CD1c-positive myeloid dendritic cell (primary cell): Measurements from ENCODE around the gene APOC1.
"Not testable (repeated sequence)": the region's sequence is repeated elsewhere in the genome, so short reads cannot be mapped to it uniquely, and the experiment has no call there.

Experiments
- DNase-seq: peaks from one replicate; pipeline ENCODE4 v3.0.0-alpha.2; 2016; ENCODE audit errors: extremely low spot score

Gene APOC1

DNA sequence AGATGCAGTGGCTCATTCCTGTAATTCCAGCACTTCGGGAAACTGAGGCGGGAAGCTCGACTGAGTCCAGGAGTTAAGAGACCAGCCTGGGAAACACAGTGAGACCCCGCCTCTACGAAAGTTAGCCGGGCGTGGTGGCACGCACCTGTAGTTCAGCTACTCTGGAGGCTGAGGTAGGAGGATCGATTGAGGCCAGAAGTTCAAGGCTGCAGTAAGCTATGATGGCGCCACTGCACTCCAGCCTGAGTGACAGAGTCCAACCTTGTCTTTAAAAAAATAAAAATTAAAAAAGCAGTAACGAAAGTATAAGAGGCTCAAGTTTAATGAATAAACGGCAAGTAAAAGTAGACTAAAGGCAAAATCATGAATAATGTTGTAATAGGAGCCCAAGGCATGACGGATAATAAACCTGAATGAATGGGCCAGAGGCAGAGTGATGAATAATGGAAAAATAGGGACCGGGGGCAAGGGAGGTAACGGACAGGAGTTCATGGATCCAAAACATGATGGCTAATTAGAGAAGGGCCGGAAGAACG is 24.5 kb upstream of the APOC1 start:
- no peak for DNase-seq

DNA sequence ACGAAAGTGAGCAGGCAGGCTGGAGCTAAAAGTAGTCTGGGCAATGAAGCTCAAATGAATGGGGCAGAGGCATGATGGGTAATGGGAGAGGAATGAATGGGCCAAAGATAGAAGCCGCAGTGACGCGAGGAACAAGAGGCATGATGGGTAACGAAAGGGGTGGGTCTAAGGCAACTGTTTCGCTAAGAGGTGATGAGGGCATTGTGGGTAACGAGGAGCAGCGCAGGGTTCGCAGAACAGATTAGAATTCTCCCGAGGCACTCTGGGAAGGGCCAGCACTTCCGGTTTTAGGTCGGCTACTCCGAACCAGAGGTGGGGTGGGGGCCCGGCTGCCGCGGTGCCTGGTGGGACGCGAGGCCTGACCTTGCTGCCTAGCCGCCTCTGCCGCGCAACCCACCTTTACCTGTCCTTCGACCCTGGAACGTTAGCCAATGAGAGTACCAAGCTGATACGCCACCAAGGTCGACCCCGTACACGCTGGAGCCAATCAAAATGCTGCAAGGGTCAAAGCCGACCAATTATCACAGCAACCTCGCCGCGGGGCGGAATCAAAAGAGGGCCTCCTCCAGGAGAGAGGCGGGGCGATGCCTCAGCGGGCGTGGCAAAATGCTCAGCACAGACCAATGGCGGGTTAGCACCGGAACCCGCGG is 23.9 kb upstream of the APOC1 start:
- DNase-seq, result peak; percentile 96

DNA sequence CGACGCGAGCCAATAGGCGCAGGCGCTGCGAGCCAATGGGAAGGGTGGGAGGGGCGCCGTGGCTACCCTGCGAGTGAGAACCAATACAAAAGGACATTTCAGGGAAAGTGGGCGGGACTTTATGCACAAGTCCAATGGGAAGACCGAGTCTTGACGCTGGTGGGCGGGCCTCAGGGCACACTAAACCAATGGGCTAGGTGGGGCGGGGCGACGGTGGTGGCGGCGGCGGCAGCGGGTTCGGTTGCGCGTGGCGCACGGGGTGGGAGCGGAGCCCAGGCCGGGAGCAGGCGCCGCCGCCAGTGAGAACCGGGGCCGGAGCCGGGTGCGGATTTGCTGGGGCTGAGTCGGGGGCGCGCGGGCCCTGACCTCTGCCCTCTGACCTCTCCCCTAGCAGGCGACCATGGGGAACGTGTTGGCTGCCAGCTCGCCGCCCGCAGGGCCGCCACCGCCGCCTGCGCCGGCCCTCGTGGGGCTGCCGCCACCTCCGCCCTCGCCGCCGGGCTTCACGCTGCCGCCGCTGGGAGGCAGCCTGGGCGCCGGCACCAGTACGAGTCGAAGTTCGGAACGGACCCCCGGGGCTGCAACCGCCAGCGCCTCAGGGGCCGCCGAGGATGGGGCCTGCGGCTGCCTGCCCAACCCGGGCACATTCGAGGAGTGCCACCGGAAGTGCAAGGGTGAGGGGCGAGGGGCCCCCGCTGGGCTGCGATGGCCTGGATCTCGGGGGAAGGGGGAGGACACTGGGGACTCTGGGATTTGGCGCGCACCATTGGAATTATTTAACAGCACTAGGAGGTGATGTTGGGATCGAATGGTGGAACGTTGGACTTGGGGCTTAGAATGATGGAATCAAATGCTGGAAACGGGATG is 23.2 kb upstream of the APOC1 start, which contains the start of gene TOMM40:
Gene TOMM40, plus strand, starts transcription at position 239 of the 867 bp plus-strand sequence. Its CDS starts 162 bp downstream, at position 401.
- peak; percentile 100 for DNase-seq

DNA sequence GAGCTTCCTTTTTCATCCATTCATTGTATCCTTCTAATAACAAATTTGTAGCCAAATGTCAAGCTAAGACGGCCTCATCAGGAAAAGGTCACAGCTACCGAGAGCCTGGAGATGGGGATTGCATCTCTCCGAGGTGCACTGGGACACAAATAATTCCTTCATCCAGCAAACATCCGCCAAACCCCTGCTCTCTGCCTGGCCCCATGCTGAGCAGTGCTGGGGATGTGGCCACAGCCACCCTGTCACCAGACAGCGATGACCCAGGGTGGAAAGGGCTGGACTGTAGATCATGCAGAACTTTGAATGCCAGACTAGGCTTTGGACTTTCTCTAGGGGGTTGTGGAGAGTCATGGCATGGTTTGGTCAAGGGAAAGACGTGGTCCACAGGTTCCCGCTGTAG is 21.5 kb upstream of the APOC1 start:
- no peak for DNase-seq

DNA sequence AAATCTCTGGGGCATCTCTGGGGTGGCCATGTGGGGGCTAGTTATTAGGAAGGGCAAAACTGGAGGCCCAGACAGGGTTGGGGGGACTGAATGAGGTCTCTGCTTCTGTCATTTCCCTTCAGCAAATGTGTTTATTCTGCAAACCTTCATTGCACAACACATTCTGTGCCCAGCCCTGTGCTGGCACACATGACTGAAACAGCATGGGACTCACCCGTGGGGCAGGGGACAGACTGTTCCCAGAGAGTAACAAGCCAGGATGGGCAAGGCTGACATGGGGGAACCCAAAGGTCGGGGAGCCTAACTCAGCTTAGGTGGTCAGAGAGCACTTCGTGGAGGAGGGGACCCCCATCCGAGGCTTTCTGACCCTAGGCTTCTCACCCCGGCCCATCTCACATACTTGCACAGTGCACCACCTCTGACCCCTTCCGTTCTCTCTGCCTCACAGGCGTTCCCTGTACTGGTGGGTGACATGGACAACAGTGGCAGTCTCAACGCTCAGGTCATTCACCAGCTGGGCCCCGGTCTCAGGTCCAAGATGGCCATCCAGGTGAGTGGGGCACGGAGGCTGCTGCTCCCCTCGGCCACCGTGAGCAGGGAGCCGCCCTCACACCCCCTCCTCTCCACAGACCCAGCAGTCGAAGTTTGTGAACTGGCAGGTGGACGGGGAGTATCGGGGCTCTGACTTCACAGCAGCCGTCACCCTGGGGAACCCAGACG is 20.9 kb upstream of the APOC1 start:
- DNase-seq, result no peak

DNA sequence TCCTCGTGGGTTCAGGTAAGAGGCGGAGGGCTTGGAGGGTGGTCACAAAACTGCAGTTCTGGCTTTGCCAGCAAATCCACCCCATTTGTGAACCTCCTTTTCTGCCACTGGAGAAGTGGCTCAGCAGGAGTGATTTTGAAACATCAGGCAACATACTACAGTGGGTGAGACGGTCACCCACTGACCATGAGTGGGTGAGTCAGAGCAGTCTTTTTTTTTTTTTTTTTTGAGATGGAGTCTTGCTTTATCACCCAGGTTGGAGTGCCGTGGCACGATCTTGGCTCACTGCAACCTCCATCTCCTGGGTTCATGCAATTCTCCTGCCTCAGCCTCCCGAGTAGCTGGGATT is 20.4 kb upstream of the APOC1 start:
- DNase-seq, result no peak

DNA sequence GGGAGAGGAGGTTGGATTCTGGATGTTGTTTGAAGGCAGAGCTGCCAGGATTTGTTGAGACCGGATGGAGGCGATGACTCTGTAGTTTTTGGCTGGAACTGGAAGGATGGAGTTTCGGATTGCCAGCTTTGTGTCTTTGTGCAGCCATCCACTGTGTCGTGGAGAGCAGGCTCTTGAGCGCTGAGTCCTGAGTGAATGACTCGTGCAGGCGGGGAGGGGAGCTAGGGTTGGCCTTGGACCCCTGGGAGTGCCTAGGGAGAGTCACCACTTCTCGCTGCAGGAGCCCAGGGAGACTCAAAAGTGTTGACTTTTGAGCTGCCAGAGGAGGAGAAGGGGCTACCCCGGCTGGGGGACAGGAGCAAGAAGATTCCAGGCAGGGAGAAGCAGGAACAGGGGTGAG is 19.5 kb upstream of the APOC1 start:
- no peak for DNase-seq

DNA sequence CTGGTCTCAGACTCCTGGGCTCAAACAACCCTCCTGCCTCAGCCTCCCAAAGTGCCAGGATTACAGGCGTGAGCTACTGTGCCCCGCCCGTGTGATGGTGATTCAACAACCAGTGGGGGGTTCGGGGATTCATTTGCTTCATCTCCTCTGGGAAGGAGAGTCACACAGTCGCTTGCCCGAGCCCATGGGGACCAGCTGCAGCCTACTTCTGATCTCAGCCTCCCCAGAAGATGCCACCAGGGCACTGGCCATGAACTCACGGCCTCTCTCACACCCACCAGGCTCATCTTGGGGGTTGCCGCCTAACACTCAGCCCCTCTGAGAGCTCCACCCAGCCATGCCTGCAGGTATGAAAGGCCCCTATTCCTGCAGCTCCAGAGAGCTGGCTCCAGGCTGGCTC is 16.6 kb upstream of the APOC1 start:
- DNase-seq, result no peak

DNA sequence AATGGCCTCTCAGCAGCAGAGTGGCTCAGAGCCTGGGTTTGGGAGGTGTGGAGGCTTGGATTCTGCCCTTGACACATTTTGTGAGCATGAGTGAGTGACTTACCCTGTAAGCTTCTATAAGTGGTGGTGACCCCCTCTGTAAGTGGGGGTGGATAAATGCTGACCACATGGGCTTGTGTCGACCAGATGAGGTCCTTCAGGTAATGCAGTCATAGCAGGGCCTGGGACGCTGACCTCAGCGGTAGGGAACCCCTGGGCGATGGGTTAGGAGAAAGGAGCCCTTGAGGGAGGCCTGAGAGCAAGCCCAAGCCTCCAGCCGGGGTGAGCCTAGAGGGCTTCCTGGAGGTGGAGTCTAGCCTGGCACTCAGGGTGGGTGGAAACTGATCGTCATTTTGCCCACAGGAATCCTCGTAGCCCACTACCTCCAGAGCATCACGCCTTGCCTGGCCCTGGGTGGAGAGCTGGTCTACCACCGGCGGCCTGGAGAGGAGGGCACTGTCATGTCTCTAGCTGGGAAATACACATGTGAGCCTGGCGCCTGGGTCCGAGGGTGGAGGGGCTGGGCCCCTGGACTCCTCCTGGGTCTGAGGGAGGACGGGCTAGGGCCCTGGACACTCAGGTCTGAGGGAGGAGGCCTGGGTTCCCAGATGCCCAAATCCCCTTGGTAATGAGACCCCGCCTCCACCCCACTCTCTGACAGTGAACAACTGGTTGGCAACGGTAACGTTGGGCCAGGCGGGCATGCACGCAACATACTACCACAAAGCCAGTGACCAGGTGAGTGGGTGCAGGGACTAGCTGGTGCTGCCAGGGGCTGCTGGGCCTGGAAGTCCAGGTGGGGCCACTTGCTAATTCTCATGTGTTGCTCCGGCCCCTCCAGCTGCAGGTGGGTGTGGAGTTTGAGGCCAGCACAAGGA is 13.8 kb upstream of the APOC1 start:
- no peak for DNase-seq

DNA sequence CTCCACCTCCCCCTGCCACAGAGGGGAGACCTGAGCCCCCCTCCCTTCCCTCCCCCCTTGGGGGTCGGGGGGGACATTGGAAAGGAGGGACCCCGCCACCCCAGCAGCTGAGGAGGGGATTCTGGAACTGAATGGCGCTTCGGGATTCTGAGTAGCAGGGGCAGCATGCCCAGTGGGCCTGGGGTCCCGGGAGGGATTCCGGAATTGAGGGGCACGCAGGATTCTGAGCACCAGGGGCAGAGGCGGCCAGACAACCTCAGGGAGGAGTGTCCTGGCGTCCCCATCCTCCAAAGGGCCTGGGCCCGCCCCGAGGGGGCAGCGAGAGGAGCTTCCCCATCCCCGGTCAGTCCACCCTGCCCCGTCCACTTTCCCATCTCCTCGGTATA is 11.2 kb upstream of the APOC1 start:
- no peak for DNase-seq

DNA sequence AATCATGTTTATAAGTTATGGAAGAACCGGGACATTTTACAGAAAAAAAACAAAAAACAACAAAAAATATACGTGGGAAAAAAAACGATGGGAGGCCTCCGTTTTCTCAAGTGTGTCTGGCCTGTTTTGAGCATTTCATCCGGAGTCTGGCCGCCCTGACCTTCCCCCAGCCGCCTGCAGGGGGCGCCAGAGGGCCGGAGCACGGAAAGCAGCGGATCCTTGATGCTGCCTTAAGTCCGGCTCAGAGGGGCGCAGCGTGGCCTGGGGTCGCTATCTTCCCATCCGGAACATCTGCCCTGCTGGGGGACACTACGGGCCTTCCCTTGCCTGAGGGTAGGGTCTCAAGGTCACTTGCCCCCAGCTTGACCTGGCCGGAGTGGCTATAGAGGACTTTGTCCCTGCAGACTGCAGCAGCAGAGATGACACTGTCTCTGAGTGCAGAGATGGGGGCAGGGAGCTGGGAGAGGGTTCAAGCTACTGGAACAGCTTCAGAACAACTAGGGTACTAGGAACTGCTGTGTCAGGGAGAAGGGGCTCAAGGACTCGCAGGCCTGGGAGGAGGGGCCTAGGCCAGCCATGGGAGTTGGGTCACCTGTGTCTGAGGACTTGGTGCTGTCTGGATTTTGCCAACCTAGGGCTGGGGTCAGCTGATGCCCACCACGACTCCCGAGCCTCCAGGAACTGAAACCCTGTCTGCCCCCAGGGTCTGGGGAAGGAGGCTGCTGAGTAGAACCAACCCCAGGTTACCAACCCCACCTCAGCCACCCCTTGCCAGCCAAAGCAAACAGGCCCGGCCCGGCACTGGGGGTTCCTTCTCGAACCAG is 10.6 kb upstream of the APOC1 start:
- peak; percentile 80 for DNase-seq

DNA sequence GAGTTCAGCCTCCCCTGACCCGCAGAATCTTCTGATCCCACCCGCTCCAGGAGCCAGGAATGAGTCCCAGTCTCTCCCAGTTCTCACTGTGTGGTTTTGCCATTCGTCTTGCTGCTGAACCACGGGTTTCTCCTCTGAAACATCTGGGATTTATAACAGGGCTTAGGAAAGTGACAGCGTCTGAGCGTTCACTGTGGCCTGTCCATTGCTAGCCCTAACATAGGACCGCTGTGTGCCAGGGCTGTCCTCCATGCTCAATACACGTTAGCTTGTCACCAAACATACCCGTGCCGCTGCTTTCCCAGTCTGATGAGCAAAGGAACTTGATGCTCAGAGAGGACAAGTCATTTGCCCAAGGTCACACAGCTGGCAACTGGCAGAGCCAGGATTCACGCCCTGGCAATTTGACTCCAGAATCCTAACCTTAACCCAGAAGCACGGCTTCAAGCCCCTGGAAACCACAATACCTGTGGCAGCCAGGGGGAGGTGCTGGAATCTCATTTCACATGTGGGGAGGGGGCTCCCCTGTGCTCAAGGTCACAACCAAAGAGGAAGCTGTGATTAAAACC is 9.9 kb upstream of the APOC1 start:
- no peak for DNase-seq

DNA sequence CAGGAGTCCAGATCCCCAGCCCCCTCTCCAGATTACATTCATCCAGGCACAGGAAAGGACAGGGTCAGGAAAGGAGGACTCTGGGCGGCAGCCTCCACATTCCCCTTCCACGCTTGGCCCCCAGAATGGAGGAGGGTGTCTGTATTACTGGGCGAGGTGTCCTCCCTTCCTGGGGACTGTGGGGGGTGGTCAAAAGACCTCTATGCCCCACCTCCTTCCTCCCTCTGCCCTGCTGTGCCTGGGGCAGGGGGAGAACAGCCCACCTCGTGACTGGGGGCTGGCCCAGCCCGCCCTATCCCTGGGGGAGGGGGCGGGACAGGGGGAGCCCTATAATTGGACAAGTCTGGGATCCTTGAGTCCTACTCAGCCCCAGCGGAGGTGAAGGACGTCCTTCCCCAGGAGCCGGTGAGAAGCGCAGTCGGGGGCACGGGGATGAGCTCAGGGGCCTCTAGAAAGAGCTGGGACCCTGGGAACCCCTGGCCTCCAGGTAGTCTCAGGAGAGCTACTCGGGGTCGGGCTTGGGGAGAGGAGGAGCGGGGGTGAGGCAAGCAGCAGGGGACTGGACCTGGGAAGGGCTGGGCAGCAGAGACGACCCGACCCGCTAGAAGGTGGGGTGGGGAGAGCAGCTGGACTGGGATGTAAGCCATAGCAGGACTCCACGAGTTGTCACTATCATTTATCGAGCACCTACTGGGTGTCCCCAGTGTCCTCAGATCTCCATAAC is 8.8 kb upstream of the APOC1 start, which contains the start of gene APOE:
Gene APOE, plus strand, starts transcription at position 360 of the 724 bp plus-strand sequence. CDS start 829 bp downstream, outside the sequence.
- no peak for DNase-seq

DNA sequence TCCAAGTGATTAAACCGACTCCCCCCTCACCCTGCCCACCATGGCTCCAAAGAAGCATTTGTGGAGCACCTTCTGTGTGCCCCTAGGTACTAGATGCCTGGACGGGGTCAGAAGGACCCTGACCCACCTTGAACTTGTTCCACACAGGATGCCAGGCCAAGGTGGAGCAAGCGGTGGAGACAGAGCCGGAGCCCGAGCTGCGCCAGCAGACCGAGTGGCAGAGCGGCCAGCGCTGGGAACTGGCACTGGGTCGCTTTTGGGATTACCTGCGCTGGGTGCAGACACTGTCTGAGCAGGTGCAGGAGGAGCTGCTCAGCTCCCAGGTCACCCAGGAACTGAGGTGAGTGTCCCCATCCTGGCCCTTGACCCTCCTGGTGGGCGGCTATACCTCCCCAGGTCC is 6.8 kb upstream of the APOC1 start:
- no peak for DNase-seq

DNA sequence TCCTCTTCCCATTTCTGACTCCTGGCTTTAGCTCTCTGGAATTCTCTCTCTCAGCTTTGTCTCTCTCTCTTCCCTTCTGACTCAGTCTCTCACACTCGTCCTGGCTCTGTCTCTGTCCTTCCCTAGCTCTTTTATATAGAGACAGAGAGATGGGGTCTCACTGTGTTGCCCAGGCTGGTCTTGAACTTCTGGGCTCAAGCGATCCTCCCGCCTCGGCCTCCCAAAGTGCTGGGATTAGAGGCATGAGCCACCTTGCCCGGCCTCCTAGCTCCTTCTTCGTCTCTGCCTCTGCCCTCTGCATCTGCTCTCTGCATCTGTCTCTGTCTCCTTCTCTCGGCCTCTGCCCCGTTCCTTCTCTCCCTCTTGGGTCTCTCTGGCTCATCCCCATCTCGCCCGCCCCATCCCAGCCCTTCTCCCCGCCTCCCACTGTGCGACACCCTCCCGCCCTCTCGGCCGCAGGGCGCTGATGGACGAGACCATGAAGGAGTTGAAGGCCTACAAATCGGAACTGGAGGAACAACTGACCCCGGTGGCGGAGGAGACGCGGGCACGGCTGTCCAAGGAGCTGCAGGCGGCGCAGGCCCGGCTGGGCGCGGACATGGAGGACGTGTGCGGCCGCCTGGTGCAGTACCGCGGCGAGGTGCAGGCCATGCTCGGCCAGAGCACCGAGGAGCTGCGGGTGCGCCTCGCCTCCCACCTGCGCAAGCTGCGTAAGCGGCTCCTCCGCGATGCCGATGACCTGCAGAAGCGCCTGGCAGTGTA is 6.2 kb upstream of the APOC1 start:
- no peak for DNase-seq

DNA sequence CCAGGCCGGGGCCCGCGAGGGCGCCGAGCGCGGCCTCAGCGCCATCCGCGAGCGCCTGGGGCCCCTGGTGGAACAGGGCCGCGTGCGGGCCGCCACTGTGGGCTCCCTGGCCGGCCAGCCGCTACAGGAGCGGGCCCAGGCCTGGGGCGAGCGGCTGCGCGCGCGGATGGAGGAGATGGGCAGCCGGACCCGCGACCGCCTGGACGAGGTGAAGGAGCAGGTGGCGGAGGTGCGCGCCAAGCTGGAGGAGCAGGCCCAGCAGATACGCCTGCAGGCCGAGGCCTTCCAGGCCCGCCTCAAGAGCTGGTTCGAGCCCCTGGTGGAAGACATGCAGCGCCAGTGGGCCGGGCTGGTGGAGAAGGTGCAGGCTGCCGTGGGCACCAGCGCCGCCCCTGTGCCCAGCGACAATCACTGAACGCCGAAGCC is 5.6 kb upstream of the APOC1 start:
- no peak for DNase-seq

DNA sequence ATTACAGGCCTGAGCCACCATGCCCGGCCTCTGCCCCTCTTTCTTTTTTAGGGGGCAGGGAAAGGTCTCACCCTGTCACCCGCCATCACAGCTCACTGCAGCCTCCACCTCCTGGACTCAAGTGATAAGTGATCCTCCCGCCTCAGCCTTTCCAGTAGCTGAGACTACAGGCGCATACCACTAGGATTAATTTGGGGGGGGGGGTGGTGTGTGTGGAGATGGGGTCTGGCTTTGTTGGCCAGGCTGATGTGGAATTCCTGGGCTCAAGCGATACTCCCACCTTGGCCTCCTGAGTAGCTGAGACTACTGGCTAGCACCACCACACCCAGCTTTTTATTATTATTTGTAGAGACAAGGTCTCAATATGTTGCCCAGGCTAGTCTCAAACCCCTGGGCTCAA is 4.6 kb upstream of the APOC1 start:
- DNase-seq, result no peak

DNA sequence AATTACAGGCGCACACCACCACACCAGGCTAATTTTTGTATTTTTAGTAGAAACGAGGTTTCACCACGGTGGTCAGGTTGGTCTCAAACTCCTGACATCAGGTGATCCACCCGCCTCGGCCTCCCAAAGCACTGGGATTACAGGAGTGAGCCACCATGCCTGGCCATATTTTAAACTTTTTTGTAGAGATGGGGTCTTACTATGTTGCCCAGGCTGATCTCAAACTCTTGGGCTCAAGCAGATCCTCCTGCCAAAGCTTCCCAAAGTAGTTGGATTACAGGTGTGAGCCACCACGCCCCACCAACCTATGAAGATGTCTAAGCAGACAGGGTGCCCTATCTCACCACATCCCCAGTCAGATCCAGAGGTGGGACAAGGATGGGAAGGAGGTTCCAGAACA is 2.5 kb upstream of the APOC1 start:
- not testable (repeated sequence) for DNase-seq

DNA sequence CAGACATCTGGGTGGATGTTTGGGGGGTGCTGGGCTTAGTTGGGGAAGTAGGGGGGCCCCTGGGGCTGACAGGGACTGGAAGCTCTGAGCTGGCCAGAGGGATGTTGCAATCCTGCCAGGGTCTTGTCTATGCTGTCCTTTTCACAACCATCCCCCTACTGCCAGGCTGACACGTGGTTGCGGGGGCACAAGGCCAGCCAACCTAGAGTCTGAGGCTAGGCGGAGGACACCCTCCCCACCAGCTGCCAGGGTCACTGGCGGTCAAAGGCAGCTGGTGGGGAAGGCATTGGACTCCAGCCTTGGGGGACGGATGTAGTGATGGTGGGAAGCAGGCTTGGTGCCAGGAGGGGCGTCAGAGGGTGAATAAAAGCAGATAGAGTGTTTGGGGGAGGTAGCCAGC is 1.6 kb upstream of the APOC1 start:
- DNase-seq, result peak; percentile 18
